ENCODE measurements around the gene POU3F3.

The POU3F3 gene

DNA sequence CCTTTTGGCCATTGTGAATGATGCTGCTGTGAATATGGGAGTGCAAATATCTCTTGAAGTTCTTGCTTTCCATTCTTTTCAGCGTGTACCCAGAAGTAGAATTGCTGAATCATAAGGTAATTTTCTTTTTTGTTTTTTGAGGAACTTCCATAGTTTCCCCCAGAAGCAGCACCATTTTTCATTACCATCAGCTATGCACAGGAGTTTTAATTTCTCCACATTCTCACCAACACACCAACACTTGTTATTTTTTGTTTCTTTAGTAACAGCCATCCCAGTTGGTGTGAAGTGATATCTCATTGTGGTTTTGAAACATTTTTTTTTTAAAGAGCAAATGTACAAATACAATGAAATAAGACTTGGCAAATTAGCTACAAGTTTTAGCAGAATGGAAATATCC is 21.3 kb downstream of the POU3F3 start:
- H3K4me3 ChIP-seq (ENCODE audit: low read depth, low read length) = no peak overlapping the region
- TF ChIP-seq, protein P1, sequence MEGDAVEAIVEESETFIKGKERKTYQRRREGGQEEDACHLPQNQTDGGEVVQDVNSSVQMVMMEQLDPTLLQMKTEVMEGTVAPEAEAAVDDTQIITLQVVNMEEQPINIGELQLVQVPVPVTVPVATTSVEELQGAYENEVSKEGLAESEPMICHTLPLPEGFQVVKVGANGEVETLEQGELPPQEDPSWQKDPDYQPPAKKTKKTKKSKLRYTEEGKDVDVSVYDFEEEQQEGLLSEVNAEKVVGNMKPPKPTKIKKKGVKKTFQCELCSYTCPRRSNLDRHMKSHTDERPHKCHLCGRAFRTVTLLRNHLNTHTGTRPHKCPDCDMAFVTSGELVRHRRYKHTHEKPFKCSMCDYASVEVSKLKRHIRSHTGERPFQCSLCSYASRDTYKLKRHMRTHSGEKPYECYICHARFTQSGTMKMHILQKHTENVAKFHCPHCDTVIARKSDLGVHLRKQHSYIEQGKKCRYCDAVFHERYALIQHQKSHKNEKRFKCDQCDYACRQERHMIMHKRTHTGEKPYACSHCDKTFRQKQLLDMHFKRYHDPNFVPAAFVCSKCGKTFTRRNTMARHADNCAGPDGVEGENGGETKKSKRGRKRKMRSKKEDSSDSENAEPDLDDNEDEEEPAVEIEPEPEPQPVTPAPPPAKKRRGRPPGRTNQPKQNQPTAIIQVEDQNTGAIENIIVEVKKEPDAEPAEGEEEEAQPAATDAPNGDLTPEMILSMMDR (IDR thresholded peaks at IDR 0.05; ENCODE audit: low read depth, low read length) = no peak
- in situ Hi-C loops (cut with HindIII; ENCODE audit: low sequenced_read_pairs) = no loop called here
- no peak for DNase-seq (ENCODE audit: low read depth, low spot score)

DNA sequence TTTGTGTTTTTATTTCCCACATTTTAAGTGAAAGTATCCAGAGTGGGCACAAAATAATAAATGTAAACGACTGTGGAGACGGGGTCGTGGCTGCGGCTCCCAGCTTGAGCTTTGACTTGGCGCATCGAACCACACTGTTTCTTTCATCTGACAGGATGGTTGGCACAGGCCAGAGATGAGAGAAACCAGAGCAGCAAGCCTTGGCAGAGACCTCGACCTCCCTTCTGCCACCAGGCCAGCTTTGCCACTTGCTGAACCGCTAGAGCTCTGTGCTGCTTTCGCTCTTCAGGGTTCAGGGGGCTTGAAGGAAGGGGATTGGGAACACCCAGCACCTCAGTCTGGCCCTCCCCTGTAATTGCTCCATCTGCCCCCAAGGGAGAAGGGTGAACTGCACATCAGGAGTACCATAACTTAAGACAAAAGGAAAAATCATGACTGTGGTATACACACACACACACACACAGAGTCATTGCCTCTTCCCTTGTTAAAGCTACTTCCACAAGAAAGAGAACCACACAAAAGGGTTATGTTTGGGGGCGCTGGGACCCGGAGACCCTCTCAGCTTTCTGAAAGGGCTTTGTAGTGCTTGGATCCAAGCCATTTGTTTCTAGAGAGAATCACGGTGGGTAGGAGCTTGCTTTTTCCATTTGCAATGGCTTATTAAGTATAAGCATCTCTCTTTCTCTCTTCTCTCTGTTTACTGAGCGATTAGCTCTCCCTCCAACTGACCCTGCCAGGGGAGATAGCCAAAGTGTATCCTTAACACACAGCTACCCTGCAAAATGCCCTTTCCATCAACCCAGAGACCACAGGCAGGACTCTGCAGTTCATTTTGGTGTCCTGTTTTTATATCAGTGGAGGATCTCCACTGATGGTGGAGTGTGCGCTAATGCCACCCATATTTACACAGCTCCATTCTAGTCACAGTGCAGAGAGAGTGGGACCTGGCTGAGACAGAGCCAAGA is 23.0 kb downstream of the POU3F3 start:
- TF ChIP-seq, protein P1 (IDR thresholded peaks at IDR 0.05; ENCODE audit: low read depth, low read length) = no peak
- DNase-seq (ENCODE audit: low read depth, low spot score) = no peak
- no peak overlapping the region for H3K4me3 ChIP-seq (ENCODE audit: low read depth, low read length)
- in situ Hi-C loops (cut with HindIII; ENCODE audit: low sequenced_read_pairs) = no loop called here

DNA sequence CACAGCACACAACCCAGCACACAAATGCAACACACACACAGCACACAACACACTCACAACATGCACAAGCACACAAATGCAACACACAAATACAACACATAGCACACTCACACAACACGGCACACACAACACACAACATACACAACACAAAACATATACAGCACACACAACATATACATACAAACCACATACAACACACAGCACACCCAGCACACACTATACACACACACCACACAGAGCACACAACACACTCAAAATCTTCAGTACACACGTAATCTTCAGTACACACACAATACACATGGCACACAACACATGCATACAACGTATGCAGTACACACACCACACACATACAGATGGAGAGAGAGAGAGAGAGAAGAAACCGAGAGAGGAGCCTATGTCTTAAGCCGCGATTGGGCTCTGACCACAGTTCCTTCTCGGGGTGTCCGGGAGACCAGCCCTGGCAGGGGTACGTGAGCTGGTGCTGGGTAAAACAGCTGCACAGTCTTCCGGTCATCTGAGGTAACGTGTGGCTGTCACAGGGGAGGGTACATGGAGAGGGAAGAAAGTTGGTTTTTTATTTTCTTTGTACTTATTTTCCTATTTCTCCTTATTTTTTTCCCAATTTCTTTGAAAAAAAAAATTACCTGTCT is 25.1 kb downstream of the POU3F3 start:
- in situ Hi-C loops (cut with HindIII; ENCODE audit: low sequenced_read_pairs) = no loop called here
- no peak overlapping the region for H3K4me3 ChIP-seq (ENCODE audit: low read depth, low read length)
- TF ChIP-seq, protein P1 (IDR thresholded peaks at IDR 0.05; ENCODE audit: low read depth, low read length) = no peak
- DNase-seq (ENCODE audit: low read depth, low spot score) = no peak

DNA sequence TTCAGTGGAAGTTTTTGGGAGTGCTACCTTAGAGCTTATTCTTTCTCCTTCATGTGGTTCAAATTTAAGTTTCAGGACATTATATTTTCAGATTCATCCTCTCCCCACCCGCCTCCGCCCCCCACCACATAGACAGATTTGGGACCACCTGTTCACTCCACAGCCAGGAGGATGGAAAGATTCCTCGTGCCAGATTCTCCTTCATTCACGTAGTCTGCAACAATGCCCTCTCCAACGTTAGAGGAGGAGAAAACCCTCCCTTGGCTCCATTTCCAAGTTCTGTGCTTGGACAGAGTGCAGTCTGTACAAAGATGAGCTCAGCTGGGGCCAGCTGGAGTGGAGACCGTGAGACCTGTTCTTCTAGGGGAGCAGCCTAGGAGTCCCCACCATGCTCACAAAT is 26.2 kb downstream of the POU3F3 start:
- in situ Hi-C loops (cut with HindIII; ENCODE audit: low sequenced_read_pairs) = no loop called here
- no peak for DNase-seq (ENCODE audit: low read depth, low spot score)
- TF ChIP-seq, protein P1 (IDR thresholded peaks at IDR 0.05; ENCODE audit: low read depth, low read length) = no peak
- no peak overlapping the region for H3K4me3 ChIP-seq (ENCODE audit: low read depth, low read length)

DNA sequence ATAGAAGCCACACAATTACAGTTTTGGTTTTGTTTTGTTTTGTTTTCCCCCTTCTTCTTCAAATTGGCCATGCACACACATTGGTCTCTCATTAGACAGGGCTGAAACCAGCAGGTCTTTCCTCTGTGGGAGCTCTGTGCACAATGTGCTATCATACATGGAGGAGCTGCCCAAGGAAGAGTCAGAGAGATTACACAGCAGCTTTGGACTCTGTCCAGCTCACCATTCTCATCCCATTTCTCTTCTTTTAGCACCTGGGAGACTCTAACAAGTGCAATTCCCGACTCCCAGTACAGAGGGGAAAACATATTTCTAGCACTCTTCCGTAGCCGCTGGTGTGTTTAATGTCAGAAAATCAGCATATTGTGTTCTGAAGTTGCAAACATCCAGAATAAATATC is 29.4 kb downstream of the POU3F3 start:
- TF ChIP-seq, protein P1 (IDR thresholded peaks at IDR 0.05; ENCODE audit: low read depth, low read length) = no peak
- DNase-seq (ENCODE audit: low read depth, low spot score) = no peak
- in situ Hi-C loops (cut with HindIII; ENCODE audit: low sequenced_read_pairs) = no loop called here
- H3K4me3 ChIP-seq (ENCODE audit: low read depth, low read length) = no peak overlapping the region

DNA sequence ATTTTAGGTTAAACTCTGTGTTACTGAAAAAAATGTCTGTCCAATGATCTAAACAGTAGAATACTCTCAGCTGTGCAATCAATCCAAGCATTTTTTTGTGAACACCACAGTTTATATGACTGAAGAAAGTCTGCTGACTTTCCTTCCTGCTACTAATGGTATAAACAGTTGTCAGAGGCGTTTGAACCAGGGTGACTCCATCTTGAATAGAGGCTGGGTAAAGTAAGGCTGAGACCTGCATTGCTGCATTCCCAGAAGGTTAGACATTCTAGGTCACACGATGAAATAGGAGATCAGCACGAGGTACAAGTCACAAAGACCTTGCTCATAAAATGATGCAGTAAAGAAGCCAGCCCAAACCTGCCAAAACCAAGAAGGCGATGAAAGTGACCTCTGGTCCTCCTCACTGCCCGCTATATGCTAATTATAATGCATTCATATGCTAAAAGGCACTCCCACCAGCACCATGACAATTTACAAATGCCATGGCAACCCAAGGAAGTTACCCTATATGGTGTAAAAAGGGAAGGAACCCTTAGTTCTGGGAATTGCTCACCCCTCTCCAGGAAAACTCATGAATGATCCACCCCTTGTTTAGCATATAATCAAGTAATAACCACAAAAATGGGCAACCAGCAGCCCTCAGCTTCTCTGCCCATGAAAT is 31.3 kb downstream of the POU3F3 start:
- in situ Hi-C loops (cut with HindIII; ENCODE audit: low sequenced_read_pairs) = no loop called here
- no peak overlapping the region for H3K4me3 ChIP-seq (ENCODE audit: low read depth, low read length)
- DNase-seq (ENCODE audit: low read depth, low spot score) = no peak
- TF ChIP-seq, protein P1 (IDR thresholded peaks at IDR 0.05; ENCODE audit: low read depth, low read length) = no peak
